Hematopoietic multipotent progenitor cell treated with erythropoietin and hydrocortisone succinate and interleukin-3 and kit ligand, for 8 days (in vitro differentiated cells): ENCODE measurements around the gene PLCH1.
A peak's percentile ranks its signal among the peaks of the same experiment; 100 is the strongest.

ENCODE experiments used
- DNase-seq: peaks from one replicate; pipeline ENCODE4 v3.0.0-alpha.2; 2015

Gene PLCH1, protein sequence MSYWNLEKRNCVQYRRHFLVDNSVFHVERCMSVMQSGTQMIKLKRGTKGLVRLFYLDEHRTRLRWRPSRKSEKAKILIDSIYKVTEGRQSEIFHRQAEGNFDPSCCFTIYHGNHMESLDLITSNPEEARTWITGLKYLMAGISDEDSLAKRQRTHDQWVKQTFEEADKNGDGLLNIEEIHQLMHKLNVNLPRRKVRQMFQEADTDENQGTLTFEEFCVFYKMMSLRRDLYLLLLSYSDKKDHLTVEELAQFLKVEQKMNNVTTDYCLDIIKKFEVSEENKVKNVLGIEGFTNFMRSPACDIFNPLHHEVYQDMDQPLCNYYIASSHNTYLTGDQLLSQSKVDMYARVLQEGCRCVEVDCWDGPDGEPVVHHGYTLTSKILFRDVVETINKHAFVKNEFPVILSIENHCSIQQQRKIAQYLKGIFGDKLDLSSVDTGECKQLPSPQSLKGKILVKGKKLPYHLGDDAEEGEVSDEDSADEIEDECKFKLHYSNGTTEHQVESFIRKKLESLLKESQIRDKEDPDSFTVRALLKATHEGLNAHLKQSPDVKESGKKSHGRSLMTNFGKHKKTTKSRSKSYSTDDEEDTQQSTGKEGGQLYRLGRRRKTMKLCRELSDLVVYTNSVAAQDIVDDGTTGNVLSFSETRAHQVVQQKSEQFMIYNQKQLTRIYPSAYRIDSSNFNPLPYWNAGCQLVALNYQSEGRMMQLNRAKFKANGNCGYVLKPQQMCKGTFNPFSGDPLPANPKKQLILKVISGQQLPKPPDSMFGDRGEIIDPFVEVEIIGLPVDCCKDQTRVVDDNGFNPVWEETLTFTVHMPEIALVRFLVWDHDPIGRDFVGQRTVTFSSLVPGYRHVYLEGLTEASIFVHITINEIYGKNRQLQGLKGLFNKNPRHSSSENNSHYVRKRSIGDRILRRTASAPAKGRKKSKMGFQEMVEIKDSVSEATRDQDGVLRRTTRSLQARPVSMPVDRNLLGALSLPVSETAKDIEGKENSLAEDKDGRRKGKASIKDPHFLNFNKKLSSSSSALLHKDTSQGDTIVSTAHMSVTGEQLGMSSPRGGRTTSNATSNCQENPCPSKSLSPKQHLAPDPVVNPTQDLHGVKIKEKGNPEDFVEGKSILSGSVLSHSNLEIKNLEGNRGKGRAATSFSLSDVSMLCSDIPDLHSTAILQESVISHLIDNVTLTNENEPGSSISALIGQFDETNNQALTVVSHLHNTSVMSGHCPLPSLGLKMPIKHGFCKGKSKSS (N-terminal part only)

DNA sequence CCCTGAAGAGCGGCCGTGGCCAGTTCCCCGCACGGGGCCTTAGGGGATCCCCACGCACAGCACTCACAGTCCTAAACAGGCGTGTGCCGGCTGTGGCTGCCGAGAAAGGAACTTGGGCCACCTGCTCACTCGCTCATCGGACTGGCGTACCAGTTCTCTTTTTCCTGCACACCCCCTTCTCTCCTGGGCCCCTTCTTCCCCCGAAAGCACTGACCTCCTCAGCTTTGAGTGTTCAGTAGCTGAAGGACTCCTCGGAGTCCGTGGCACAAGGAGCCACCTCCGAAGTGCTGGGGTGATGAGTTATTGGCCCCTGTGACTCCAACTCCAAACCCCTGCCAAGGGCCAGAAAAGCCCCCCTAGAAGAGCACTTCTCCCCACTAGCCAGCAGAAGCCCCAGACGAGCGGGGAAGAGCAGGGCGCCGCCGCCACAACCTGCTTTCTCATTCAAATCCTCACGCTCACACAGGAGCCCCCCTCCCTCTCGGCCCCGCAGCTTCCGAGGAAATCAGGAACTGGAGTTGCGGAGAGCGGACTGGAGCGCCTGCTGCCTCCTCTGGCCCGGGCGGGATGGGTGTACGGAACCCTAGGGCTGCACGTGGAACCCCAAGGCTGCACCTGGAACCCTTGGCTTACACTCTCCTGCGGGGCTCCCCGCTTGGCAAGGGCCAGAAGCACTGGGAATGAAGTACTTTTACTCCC is at the start of gene PLCH1:
TSS of gene PLCH1 (minus strand) at position 446 of the 699 bp plus-strand sequence. CDS start 40,847 bp downstream, outside the sequence.
- DNase-seq: peak; percentile 46

DNA sequence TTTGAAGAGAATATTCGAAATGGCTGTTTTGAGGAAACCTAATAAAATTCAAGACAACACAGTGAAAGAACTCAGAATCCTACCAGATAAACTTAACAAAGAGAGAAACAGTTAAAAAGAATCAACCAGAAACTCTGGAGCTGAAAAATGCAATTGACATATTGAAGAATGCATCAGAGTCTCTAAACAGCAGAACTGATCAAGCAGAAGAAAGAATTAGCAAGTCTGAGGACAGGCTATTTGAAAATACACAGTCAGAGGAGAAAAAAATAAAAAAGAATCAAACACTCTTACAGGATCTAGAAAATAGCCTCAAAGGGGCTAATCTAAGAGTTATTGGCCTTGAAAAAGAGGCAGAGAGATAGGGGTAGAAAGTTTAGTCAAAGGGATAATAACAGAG is 47.7 kb upstream of the PLCH1 start:
- no peak for DNase-seq

DNA sequence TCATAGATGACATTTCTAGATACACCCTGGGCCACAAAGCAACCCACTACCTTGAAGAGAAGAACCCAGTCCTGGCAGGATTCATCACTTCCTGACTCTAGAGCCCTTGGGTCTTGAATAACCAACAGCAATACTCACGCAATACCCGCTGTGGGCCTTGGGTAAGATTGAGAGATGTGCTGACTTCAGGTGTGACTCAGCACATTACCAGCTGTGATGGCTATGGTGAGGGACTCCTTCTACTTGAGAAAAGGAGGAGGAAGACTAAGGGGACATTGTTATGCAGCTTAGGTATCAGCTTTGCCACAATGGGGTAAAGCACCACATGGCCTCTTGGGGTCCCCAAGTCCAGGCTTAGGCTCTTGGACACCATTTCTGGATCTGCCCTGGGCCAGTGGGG is 46.3 kb upstream of the PLCH1 start:
- peak; percentile 43 for DNase-seq

DNA sequence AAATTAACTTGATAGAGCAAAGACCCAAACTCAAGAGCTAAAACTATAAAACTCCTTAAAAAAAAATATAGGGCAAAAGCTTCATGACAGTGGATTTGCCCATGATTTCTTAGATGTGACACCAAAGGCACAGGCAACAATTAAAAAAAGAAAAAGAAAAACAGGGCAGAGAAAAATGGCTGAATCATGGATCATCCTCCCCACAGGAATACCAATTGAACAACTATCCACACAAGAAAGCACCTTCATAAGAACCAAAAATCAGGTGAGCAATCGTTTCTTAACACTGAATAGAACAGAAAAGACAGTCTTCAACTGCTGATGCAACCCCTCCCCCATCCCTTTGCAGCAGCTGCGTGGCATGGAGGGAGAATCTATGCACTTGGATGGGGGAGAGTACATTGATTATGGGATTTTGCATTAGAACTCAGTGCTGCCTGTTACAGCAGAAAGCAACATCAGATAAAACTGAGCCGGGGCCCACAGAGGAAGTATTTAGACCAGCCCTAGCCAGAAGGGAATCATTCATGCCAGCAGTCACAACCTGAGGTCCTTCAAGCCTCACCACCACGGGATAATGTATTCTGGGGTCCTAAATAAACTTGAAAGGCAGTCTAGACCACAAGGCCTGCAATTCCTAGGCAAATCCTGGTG is 45.5 kb upstream of the PLCH1 start:
- DNase-seq: peak; percentile 29

DNA sequence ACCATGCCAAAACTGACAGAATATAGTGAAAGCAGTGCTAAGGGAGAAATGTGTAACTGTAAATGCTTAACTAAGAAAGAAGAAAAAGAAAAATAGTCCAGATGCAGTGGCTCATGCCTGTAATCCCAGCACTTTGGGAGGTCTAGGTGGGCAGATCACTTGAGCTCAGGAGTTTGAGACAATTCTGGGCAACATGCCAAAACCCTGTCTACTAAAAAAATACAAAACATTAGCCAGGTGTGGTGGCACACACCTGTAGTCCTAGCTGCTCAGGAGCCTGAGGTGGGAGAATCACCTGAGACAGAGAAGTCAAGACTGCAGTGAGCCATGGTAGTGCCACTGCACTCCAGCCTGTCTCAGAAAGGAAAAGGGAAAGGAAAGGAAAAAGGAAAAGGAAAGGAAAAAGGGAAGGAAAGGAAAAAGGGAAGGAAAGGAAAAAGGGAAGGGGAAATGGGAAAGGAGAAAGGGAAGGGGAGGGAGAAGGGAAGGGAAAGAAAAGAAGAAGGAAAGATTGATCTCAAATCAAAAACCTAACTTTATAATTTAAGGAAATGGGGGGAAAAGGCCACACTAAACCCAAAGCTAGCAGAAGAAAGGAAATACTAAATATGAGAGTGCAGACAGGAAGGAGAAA is 40.9 kb upstream of the PLCH1 start:
- DNase-seq: no peak

DNA sequence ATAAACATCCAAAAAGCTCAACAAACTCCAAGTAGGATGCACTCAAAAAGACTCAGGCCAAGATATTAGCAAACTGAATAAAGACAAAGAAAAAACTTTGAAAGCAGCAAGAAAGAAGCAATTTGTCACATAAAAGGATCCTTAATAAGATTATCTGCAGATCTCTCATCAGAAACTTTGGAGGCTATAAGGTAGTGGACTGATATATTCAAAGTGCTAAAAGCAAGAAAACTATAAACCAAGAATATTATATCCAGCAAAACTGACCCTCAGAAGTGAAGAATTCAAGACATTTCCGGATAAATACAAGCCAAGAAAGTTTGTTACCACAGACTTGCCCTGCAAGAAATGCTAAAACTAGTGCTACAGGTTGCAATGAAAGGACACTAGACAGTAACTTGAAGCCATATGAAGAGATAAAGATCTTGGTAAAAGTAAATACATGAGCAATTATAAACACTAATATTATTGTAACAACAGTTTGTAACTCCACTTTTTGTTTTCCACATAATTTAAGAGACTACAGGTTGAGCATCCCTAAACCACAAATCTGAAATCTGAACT is 37.6 kb upstream of the PLCH1 start:
- DNase-seq: no peak

DNA sequence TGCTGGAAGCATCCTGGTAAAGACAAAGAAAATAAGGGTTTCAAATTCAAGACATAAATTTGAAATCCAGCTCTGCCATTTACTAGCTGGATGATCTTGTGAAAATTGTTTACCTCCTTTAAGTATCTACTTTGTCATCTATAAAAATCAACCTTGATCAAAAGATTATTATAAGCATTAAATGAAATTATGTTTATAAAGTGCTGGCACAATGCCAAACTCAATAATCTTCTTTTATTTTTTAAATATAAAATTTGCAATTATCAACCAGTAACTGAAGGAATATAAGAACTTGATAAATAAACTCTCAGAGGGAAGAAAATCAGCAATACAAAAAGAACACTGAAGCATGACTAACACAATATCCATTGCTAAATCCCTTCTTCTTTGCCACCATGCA is 35.4 kb upstream of the PLCH1 start:
- DNase-seq: no peak

DNA sequence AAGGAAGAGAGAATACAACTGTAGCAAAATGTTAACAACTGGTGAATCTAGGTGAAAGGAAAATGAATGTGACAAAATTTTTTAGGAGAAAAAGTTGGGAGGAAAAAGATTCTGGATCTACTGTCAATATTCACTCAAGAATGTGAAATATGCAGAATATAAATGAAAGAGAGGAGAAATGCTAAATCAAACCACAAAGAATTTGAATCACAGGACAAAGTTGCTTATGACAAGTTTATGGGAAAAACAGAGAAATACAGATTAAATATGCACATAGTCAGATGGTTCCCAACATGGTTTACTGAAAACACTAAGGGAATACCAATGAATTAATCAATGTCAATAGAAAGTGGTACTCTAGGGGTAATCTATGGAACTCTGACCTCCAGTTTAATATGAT is 33.6 kb upstream of the PLCH1 start:
- no peak for DNase-seq

DNA sequence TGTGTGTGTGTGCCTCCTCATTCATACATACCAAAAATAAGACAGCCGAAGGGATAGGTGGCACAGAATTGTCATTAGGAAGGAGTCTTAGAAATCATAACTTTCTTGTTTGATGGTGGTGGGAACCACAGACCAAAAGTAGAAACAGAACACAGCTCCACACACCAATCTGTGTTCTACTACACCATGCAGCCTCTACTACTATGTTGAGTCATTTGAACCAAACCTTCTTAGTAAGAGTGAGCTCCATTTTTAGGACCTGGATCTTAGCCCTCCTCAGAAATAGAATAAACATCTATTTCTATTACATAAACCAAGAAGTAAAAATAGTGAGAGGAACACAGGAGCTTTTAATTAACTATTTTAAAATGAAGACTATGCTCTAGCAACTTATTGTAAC is 27.9 kb upstream of the PLCH1 start:
- DNase-seq: no peak

DNA sequence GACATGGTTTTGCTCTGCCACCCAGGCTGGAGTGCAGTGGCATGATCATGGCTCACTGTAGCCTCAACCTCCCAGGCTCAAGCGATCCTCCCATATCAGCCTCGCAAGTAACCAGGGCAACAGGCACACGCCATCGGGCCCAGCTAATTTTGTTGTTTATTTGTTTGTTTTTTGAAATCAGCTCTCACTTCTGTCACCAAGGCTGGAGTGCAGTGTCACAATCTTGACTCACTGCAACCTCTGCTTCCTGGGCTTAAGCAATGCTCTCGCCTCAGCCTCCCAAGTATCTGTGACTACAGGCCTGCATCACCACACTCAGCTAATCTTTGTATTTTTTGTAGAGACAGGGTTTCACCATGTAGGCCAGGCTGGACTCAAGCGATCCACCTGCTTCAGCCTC is 26.3 kb upstream of the PLCH1 start:
- DNase-seq: no peak

DNA sequence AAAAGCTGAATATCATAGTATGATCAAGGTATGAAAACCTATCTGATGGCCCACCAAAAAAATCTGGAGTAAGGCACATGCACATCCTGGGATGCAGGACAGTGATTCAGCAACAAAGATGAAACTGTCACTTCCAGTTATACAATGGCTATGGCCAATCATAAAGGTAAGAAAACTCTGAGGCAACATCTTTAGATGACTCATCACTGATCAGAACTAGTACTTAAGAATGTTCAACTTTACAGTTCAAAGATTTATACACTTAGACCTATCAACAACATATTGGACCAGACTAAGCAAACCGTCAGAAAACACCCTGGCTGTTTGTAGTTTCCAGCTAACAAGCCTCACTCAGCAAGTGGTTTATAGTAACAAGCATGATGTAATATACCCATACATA is 21.3 kb upstream of the PLCH1 start:
- DNase-seq: no peak

DNA sequence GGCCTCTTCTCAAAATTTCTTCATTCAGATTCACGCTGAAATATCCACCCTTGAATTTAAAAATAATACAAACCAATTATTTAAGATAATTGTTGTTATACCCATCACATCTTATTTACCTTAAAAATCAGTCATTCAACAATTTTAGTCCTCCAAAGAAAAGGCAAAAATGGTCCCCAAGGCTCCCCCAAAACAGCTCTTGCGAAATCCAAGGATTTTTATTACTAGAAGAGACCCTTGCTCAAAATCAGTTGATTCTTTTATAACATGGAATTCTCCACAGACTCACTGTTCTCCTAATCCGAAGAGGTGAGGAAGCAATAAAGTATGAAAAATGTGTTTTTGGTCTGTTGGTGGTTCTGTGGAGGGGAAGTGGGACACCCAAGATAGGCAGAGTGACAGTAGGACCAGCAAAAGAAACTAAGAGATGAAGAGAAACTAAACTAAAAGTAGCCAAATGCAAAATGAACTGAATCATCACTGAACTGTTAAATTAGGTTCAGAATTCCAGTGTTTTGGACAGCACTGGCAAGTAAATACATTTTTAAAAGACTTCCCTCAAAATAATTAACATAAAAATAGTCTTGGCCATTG is 19.1 kb upstream of the PLCH1 start:
- no peak for DNase-seq

DNA sequence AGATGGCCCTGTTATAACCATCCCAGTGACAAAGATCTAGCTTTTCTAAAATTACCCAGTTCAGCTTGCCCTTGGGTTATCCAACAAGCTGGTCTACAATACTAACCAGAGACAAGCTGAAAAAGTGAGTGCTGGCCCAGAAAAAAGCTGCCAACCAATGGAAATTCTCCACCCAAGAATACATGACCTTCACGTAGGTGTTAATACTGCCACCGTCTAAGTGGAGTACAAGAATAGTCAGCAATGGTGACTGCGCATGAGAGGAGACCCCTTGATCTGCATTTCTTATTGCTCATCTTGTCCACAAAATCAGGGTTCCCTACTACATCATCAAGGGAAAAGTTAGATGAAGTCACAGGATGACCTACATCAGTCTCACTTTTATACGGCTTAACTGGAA is 15.8 kb upstream of the PLCH1 start:
- DNase-seq: no peak

DNA sequence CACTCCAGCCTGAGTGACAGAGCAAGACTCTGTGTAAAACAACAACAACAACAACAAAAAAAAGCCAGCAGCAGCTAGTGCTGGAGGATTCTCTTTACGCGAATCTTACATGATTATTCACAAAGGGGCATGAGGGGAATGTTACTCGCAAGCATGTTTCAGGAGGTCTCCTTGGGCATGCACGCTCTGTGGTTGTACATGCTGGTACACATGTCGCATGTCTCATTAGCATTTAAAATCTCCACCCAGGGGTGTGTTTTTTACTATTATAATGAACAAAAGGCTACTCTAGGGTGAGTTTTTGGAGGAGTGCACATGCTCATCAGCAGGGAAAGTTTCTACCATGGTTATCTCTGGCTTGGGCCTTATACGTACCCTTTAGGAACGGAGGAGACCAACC is 12.7 kb upstream of the PLCH1 start:
- no peak for DNase-seq

DNA sequence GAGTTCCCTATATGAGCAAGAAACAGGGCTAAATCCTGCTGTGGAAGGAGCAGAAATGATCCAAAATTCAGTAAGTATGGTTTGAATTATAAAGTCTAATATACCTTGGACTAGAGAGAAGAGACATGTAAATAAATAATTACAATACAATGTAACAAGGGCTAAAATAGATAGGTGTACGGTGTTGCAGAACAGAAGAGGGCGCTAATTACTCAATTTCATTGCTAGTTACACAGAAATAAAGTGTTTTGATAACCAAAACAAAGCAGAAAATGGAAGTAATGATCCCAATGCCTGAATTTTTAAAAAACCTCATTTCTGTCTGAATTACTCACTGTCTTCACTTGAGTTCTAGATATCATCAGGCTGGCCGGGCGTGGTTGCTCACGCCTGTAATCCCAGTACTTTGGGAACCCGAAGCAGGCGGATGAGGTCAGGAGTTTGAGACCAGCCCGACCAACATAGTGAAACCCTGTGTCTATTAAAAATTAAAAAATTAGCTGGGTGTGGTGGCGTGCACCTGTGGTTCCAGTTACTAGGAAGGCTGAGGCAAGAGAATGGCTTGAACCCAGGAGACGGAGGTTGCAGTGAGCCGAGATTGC is 8.3 kb upstream of the PLCH1 start:
- peak; percentile 70 for DNase-seq

DNA sequence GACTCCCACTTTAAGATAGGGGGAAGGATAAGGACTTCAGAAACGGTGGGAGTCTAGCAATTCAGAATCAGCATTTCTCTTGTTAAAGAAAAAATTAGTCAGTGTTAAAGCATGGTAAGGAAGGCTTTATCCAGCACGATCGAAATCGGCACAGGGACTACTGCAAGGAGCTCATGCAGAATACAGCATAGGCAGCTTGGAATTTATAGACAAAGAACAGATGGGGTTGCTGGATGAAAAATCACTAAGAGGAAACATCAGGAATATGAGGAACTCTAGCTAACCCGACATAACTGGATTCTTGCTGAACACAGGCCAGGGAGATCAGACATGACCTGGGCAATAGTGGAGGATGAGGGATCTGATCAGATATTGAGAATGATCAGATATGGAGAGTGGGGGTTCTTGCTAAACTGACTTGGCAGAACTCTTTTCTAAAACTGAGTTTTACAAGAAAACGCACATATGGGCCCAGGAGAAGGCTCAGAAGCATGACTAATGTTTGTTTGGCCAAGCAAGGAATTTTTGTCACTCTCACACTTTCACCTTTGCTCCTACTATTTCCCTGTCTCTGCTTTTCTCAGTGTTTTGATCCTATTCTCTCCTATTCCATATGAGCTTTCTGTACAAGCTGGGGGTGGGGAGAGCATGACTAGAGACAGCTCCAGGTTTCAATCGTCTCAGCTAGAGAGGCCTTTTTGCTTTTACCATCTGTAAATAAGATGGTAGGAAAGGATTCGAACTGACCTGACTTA is 3.9 kb upstream of the PLCH1 start:
- no peak for DNase-seq

DNA sequence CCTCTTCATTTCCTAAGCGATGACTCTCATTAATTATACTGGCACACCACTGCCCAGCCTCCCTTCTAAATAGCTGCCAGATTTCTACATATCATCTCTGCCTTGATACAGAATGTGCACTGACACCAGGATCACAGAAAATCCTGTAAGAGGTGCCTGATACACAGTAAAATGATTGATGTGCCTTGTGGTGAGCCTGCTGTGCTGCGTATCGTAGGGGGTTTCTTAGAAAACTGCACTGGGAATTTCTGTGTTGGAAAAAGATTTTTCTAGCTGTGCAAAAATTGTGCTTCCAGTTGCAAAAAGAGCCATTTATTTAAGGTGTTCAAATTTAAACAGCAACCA is 3.0 kb upstream of the PLCH1 start:
- DNase-seq: no peak

DNA sequence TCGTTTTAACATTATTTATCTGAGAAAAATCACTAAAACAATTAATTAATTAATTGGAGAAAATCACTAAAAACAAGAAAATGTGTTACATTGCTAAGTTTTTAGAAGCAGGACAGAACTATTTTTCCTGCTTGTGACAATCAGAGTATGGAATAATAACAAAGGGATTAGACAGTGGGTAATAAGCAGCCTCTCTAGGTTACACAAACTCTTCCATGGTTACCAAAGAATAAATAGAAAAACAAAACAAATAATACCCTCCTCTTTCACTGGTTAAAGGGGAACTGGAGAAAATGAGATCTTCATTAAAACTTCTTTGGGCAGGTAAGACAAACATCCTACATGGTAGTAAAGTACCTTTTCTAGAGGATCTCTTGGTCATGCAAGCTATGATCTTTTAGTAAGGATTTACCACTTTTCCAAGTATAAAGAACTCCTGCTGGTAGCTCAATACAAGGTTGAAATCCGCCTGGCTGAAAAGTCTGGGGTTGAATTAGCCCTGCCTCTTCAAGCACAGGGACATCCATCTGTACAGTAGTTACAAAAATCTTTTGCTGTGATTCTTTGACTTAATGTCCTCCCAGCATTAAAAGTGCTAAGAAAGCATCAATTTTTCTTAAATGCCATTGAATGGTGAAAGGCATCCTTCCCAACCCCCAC is 2.5 kb upstream of the PLCH1 start:
- no peak for DNase-seq

DNA sequence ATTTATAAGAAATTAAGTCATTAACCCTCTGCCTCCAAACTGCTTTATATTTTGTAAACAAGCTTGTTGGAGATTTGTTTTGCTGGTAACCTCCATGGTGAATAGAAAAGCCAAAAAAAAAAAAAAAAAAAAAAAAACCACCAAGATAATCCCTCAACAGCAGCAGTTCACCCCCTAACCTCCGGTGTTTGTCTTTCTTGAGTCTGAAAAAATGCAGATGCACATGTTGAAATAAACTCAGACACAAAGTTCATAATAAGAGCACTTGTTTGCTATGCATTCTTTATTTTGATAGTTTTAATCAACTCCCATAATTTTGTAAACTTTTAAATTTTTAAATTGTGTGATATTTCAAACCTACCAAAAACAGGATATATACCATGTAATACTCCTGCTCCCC is 1.8 kb upstream of the PLCH1 start:
- DNase-seq: no peak
